HTR-8/SVneo (cell line): ENCODE results near the gene PIGR.

Experiments used
- DNase-seq: peaks from one replicate; pipeline ENCODE4 v3.0.0; 2011; ENCODE audit warnings: low spot score, mixed read lengths; ENCODE audit not compliant: insufficient read length
- FAIRE-seq: peaks from 2 replicates; lab custom pipeline; 2011; peaks lifted over from hg19 to GRCh38; lab: Jason Lieb, UNC

Gene PIGR

GRCh38 chr1:206896261-206896660 is 50.0 kb downstream of the PIGR start:
- DNase-seq: no peak
- FAIRE-seq: no peak

DNA sequence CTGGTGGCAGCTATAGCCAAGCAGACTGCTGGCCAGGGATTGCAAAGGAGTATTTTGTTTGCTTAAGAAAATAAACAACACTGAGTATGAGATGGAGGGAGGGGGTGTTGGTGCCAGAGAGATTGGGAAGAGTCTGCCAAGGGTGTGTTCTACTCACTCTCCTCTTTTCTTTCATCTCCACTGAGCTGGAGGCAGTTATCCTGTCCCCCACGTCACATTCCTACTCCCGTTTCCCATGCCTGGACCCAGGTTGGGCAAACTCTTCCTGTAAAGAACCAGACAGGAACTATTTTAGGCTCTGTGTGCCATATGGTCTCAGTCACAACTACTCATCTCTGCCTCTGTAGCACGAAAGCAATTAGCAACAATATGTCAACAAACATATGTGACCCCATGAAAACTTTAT is 50.4 kb downstream of the PIGR start:
- FAIRE-seq: no peak
- no peak for DNase-seq

DNA sequence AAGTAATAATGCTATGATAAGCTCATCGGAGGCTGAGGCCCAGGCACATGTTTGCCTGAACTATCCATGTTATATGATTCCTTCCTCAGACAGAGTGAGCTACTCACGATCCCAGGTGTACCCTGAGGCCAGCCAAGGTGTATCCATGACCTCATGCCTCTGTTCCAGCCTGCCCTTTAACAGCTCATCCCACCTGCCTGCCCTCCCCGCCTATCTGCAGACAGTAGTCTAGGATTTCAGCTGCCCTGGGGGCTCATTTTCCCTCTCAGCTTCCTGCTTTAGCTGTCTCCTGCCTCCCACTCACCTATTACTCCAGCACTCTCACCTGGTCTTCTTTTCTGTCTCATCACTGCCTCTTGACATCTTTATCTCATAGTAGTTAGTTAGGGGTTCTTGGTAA is 50.9 kb downstream of the PIGR start:
- no peak for FAIRE-seq

GRCh38 chr1:206893380-206893779 is 52.9 kb downstream of the PIGR start:
- DNase-seq: no peak
- no peak for FAIRE-seq

More for the DNA sequence above, 50.9 kb downstream of the PIGR start:
- DNase-seq: no peak

GRCh38 chr1:206892351-206892984 is 53.8 kb downstream of the PIGR start:
- DNase-seq (no peak), FAIRE-seq (no peak)

GRCh38 chr1:206891412-206891811 is 54.9 kb downstream of the PIGR start:
- FAIRE-seq: no peak
- no peak for DNase-seq

GRCh38 chr1:206890125-206891060 is 55.9 kb downstream of the PIGR start:
- DNase-seq (peak; percentile 72), FAIRE-seq (peak; percentile 69)

GRCh38 chr1:206887701-206888100 is 58.6 kb downstream of the PIGR start:
- no peak for DNase-seq

GRCh38 chr1:206886831-206887230 is 59.4 kb downstream of the PIGR start:
- FAIRE-seq (no peak), DNase-seq (no peak)

More at GRCh38 chr1:206887701-206888100, 58.6 kb downstream of the PIGR start:
- FAIRE-seq: no peak

DNA sequence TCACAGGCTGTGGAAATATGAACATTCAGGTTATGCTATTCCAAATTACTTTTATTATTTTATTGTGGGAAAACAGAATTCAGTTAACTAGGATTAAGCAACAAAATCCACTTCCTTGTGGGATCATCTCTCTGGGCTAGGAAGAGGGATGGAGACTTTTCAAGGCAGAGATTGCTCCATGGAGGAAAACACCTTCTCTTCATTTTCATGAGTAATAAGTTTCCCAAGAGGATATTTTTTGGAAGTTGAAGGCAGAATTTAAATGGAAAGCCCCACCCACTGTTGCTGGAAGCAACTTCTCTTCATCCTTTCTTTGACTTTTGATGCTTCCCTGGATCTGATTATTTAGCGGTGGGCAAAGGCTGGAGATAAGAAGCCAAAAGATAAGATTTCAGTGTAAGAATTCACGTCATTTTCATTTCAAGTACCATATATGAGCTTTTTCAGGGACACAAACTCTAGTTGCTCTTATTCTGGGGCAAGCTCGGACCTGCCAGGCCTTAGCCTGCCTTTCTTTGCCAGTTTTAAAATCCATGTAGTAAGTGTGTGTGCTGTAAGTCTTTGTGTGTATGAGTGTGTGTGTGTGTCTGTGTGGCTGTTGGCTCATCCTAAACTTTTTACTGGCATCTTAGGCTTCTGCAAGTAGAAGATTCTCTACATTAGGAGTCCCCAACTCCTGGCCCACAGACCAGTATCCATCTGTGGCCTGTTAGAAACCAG is 60.8 kb downstream of the PIGR start:
- FAIRE-seq (no peak), DNase-seq (no peak)

DNA sequence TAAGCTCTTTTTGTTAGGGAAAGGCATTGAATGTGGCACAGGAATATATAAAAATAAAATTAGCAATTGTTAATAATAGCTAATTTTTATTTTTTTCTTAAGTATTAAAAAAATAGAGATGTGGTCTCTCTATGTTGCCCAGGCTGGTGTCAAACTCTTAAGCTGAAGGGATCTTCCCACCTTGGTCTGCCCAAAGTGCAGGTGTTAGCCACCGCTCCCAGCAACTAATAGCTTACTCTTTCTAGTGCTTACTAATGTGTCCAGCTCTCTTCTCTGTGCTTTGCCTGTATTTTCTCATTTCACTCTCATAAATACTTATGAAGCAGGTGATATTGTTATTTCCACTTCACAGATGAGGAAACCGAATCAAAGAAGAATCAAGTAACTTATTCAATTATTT is 62.4 kb downstream of the PIGR start:
- DNase-seq (no peak), FAIRE-seq (no peak)

GRCh38 chr1:206883160-206883559 is 63.1 kb downstream of the PIGR start:
- FAIRE-seq: no peak
- DNase-seq: no peak

- DNase-seq (no peak), FAIRE-seq (no peak)
Measured at GRCh38 chr1:206882555-206882954, 63.7 kb downstream of the PIGR start.

- no peak for FAIRE-seq
- no peak for DNase-seq
Measured at GRCh38 chr1:206880314-206880713, 66.0 kb downstream of the PIGR start.
